ENCODE data around the gene OLIG1.

Gene OLIG1

DNA sequence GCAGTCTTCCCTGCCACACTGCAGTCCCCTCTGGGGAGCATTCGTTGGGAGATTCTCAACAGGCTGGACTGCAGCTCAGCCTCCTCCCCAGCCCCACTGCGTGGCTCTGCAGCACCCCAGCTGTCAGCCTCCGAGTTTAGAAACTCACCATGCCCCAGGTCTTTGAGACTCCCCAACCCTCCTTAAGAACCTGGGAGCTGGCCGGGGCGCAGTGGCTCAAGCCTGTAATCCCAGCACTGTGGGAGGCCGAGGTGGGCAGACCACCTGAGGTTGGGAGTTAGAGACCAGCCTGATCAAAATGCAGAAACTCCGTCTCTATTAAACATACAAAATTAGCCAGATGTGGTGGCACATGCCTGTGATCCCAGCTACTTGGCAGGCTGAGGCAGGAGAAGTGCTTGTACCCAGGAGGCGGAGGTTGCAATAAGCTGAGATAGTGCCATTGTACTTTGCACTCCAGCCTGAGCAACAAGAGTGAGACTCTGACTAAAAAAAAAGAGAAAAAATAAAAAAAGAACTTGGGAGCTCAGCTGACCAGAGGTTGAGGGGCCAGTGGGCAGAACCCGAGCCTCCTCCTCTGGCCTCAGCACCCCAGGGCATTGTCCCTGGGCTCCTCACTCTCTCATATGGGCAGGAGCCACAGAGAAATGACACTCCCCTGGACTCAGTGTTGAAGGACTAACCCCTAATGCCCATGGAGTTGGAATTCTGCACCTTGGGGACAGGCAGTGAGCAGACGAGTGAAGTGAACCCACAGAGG lies 38.6 kb upstream of the OLIG1 start:
- no peak overlapping the region for H3K27ac ChIP-seq (replicated peaks)
- H3K27me3 ChIP-seq (ENCODE audit: insufficient read depth, poor library complexity, severe bottlenecking), result no peaks in the 10 kb centered on the region
- no peak for DNase-seq (ENCODE audit: low read depth in 1 of 2, low spot score in 1 of 2)
- TF ChIP-seq POLR2AphosphoS5 (IDR thresholded peaks at IDR 0.05; ENCODE audit: low read depth) (no peak), SPI1 (IDR thresholded peaks at IDR 0.05; ENCODE audit: borderline replicate concordance, low read depth) (no peak), GABPA (IDR thresholded peaks at IDR 0.05; ENCODE audit: low read depth) (no peak)
- TF ChIP-seq, protein P1, sequence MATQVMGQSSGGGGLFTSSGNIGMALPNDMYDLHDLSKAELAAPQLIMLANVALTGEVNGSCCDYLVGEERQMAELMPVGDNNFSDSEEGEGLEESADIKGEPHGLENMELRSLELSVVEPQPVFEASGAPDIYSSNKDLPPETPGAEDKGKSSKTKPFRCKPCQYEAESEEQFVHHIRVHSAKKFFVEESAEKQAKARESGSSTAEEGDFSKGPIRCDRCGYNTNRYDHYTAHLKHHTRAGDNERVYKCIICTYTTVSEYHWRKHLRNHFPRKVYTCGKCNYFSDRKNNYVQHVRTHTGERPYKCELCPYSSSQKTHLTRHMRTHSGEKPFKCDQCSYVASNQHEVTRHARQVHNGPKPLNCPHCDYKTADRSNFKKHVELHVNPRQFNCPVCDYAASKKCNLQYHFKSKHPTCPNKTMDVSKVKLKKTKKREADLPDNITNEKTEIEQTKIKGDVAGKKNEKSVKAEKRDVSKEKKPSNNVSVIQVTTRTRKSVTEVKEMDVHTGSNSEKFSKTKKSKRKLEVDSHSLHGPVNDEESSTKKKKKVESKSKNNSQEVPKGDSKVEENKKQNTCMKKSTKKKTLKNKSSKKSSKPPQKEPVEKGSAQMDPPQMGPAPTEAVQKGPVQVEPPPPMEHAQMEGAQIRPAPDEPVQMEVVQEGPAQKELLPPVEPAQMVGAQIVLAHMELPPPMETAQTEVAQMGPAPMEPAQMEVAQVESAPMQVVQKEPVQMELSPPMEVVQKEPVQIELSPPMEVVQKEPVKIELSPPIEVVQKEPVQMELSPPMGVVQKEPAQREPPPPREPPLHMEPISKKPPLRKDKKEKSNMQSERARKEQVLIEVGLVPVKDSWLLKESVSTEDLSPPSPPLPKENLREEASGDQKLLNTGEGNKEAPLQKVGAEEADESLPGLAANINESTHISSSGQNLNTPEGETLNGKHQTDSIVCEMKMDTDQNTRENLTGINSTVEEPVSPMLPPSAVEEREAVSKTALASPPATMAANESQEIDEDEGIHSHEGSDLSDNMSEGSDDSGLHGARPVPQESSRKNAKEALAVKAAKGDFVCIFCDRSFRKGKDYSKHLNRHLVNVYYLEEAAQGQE (IDR thresholded peaks at IDR 0.05; ENCODE audit: insufficient replicate concordance, low read depth), result no peak
- TF ChIP-seq, protein P2, sequence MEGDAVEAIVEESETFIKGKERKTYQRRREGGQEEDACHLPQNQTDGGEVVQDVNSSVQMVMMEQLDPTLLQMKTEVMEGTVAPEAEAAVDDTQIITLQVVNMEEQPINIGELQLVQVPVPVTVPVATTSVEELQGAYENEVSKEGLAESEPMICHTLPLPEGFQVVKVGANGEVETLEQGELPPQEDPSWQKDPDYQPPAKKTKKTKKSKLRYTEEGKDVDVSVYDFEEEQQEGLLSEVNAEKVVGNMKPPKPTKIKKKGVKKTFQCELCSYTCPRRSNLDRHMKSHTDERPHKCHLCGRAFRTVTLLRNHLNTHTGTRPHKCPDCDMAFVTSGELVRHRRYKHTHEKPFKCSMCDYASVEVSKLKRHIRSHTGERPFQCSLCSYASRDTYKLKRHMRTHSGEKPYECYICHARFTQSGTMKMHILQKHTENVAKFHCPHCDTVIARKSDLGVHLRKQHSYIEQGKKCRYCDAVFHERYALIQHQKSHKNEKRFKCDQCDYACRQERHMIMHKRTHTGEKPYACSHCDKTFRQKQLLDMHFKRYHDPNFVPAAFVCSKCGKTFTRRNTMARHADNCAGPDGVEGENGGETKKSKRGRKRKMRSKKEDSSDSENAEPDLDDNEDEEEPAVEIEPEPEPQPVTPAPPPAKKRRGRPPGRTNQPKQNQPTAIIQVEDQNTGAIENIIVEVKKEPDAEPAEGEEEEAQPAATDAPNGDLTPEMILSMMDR (IDR thresholded peaks at IDR 0.05; ENCODE audit: insufficient read depth, low read length), result no peak
- no peak overlapping the region for H3K4me3 ChIP-seq (replicated peaks; ENCODE audit: insufficient read depth, low read length)

DNA sequence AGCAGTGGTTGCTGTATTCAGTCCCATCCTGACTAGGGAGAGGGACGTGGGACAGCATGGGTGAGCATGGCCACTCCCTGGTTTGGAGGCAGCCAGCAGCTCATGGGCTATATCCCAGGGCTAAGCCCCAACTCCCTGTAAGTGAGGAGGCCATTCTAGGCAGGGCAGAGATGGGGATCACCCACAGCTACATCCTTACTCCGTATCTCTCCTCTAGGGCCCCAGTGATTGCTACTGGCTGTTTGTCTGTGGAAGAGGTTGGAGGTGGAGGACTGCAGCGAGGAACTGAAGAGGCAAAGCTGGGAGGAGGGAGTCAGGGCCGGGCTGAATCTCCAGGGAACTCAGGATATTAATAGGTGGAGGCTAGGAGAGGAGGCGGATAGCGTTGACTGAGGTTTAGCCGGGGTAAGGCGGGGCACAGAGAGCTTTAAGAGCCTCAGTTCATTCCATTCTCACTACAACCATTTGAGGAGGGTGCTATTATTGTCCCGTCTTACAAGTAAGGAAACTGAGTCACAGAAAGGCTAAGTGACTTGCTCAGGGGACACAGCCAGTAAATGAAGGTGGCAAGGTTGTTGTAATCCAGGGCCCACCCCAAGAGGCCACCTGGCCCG lies 37.4 kb upstream of the OLIG1 start:
- Histone ChIP-seq H3K27ac (replicated peaks) (no peak overlapping the region), H3K4me3 (replicated peaks; ENCODE audit: insufficient read depth, low read length) (no peak overlapping the region), H3K27me3 (ENCODE audit: insufficient read depth, poor library complexity, severe bottlenecking) (no peaks in the 10 kb centered on the region)
- no peak for DNase-seq (ENCODE audit: low read depth in 1 of 2, low spot score in 1 of 2)
- TF ChIP-seq GABPA (IDR thresholded peaks at IDR 0.05; ENCODE audit: low read depth) (no peak), SPI1 (IDR thresholded peaks at IDR 0.05; ENCODE audit: borderline replicate concordance, low read depth) (no peak), POLR2AphosphoS5 (IDR thresholded peaks at IDR 0.05; ENCODE audit: low read depth) (no peak)
- TF ChIP-seq, protein P1 (IDR thresholded peaks at IDR 0.05; ENCODE audit: insufficient replicate concordance, low read depth), result no peak
- TF ChIP-seq, protein P2 (IDR thresholded peaks at IDR 0.05; ENCODE audit: insufficient read depth, low read length), result no peak

DNA sequence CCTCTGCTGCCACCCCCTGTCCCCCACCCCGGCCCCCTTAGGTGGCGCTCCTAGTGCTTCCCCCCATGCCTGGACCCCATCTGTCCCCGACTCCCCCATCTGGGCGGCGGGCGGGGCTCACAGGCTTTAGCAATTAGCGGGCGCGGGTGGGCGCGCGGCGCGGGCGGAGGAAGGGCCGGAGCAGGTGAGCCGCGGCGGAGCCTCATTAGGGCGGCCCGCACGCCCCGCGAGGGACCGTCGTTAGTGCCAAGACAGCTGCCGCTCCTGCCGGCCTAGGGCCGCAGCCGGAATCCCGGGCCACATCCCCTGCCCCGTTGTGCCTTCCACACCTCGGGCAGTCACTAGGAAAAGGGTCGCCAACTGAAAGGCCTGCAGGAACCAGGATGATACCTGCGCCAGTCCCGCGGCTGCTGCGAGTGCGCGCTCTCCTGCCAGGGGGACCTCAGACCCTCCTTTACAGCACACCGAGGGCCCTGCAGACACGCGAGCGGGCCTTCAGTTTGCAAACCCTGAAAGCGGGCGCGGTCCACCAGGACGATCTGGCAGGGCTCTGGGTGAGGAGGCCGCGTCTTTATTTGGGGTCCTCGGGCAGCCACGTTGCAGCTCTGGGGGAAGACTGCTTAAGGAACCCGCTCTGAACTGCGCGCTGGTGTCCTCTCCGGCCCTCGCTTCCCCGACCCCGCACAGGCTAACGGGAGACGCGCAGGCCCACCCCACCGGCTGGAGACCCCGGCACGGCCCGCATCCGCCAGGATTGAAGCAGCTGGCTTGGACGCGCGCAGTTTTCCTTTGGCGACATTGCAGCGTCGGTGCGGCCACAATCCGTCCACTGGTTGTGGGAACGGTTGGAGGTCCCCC lies 36.6 kb upstream of the OLIG1 start:
- no peak for TF ChIP-seq GABPA (IDR thresholded peaks at IDR 0.05; ENCODE audit: low read depth)
- TF ChIP-seq POLR2AphosphoS5 (IDR thresholded peaks at IDR 0.05; ENCODE audit: low read depth), result no peak
- TF ChIP-seq SPI1 (IDR thresholded peaks at IDR 0.05; ENCODE audit: borderline replicate concordance, low read depth), result no peak
- TF ChIP-seq, protein P2 (IDR thresholded peaks at IDR 0.05; ENCODE audit: insufficient read depth, low read length), result no peak
- TF ChIP-seq, protein P1 (IDR thresholded peaks at IDR 0.05; ENCODE audit: insufficient replicate concordance, low read depth), result no peak
- no peak for DNase-seq (ENCODE audit: low read depth in 1 of 2, low spot score in 1 of 2)
- no peaks in the 10 kb centered on the region for H3K27me3 ChIP-seq (ENCODE audit: insufficient read depth, poor library complexity, severe bottlenecking)
- H3K4me3 ChIP-seq (replicated peaks; ENCODE audit: insufficient read depth, low read length), result no peak overlapping the region
- no peak overlapping the region for H3K27ac ChIP-seq (replicated peaks)
